Neural cell (in vitro differentiated cells): ENCODE results near the gene SPDYC.

Experiments used
- EP300 ChIP-seq: fragments of 450-650 bp; conservative IDR thresholded peaks from 2 replicates; pipeline ENCODE4 v1.6.1; 2014; ENCODE audit warnings: antibody characterized with exemption, mild to moderate bottlenecking, moderate library complexity; ENCODE audit not compliant: poor library complexity, severe bottlenecking
- EZH2 ChIP-seq: fragments of 200-600, 300-800 bp; shearing (Covaris generic), sonication (generic); IDR thresholded peaks from 2 replicates; pipeline ENCODE4 v1.6.1; 2014; ENCODE audit warnings: antibody characterized with exemption, low read length, borderline replicate concordance, mild to moderate bottlenecking; ENCODE audit not compliant: insufficient read depth, poor library complexity, severe bottlenecking

- TF ChIP-seq EZH2 (no peak), EP300 (no peak)
These were observed 42.4 kb upstream of the SPDYC start for GRCh38 chr11:65127473-65128181.
